ENCODE results near the gene TRIM52.

DNA sequence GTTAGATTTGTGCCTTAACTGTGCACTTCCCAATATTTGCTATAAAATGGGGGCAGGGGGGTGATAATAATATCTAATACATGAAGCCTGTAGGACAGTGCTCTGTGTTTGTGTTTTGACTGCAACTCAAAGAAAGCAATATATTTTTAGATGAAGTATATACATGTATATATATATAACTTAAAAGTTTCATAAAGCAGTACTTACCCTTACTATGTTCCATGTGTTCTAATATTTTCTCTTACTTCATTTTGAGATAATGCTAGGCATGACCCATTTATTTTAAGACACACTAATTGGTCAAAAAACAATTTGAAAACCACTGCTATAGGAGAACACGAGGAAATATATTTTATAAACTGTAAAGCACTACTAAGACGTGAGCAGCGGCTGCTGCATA, 2.4 kb downstream of the TRIM52 start:
- TF ChIP-seq, protein P1, sequence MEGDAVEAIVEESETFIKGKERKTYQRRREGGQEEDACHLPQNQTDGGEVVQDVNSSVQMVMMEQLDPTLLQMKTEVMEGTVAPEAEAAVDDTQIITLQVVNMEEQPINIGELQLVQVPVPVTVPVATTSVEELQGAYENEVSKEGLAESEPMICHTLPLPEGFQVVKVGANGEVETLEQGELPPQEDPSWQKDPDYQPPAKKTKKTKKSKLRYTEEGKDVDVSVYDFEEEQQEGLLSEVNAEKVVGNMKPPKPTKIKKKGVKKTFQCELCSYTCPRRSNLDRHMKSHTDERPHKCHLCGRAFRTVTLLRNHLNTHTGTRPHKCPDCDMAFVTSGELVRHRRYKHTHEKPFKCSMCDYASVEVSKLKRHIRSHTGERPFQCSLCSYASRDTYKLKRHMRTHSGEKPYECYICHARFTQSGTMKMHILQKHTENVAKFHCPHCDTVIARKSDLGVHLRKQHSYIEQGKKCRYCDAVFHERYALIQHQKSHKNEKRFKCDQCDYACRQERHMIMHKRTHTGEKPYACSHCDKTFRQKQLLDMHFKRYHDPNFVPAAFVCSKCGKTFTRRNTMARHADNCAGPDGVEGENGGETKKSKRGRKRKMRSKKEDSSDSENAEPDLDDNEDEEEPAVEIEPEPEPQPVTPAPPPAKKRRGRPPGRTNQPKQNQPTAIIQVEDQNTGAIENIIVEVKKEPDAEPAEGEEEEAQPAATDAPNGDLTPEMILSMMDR (conservative IDR thresholded peaks at IDR 0.05; ENCODE audit: low read depth, low read length), result no peak
- TF ChIP-seq RAD21 (IDR thresholded peaks at IDR 0.05; ENCODE audit: low read length) (no peak), RCOR1 (IDR thresholded peaks at IDR 0.05; ENCODE audit: insufficient replicate concordance, low read length) (no peak), MAZ (IDR thresholded peaks at IDR 0.05; ENCODE audit: borderline replicate concordance, low read depth, low read length) (no peak), BHLHE40 (IDR thresholded peaks at IDR 0.05; ENCODE audit: low read depth, low read length) (no peak), MAFK (IDR thresholded peaks at IDR 0.05; ENCODE audit: low read depth, low read length) (no peak), CEBPB (IDR thresholded peaks at IDR 0.05; ENCODE audit: low read depth, low read length) (no peak), POLR2A (IDR thresholded peaks at IDR 0.05; ENCODE audit: low read depth, low read length) (no peak), SMC3 (IDR thresholded peaks at IDR 0.05; ENCODE audit: low read depth, low read length) (no peak), FOS (IDR thresholded peaks at IDR 0.05; ENCODE audit: low read depth, low read length) (no peak), MXI1 (IDR thresholded peaks at IDR 0.05; ENCODE audit: borderline replicate concordance, low read depth, low read length) (no peak), RFX5 (IDR thresholded peaks at IDR 0.05; ENCODE audit: low read depth, low read length) (no peak)
- TF ChIP-seq, protein P2, sequence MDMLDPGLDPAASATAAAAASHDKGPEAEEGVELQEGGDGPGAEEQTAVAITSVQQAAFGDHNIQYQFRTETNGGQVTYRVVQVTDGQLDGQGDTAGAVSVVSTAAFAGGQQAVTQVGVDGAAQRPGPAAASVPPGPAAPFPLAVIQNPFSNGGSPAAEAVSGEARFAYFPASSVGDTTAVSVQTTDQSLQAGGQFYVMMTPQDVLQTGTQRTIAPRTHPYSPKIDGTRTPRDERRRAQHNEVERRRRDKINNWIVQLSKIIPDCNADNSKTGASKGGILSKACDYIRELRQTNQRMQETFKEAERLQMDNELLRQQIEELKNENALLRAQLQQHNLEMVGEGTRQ (IDR thresholded peaks at IDR 0.05; ENCODE audit: low read depth, low read length), result no peak

Data from IMR-90 (cell line).